HT-29 (cell line): Measurements from ENCODE around the gene DHRS11. TPM values are rescaled to one million over a fixed set of nuclear protein-coding genes. Genes with fewer than 3 reads are reported as not detected.

Experiments
- DNase-seq: peaks from one replicate; pipeline ENCODE4 v3.0.0-alpha.2; 2015; ENCODE audit warnings: low spot score
- total RNA-seq: library from RNA; depleted of rRNA; stranded (reverse); fragments of >200 nt; shearing (Covaris generic); gene quantifications from 2 replicates; pipeline ENCODE4 v1.2.3, GENCODE V29; 2014; rRNA removed

Gene DHRS11
- 124 TPM in 2 replicates for total RNA-seq

GRCh38 chr17:36591434-36592315 is at the start of gene DHRS11:
DHRS11 (plus strand) TSS chr17:36591879; CDS start chr17:36592010, 131 bp downstream.
- peak; percentile 89 for DNase-seq

GRCh38 chr17:36542755-36543154 is 48.9 kb upstream of the DHRS11 start:
- no peak for DNase-seq

DNA sequence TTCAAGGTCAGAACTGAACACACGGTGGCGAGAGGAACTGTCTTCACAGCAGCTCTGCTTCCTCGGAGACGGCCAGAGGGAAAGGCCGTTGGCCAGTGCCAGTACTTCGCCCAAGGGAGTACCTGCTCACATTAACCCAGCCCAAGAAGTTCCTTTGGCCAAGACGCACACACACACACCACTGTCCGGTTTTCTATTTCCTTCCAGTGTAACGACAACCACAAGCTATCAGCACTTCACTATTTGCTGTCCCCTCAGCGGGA is 47.7 kb upstream of the DHRS11 start:
- no peak for DNase-seq

DNA sequence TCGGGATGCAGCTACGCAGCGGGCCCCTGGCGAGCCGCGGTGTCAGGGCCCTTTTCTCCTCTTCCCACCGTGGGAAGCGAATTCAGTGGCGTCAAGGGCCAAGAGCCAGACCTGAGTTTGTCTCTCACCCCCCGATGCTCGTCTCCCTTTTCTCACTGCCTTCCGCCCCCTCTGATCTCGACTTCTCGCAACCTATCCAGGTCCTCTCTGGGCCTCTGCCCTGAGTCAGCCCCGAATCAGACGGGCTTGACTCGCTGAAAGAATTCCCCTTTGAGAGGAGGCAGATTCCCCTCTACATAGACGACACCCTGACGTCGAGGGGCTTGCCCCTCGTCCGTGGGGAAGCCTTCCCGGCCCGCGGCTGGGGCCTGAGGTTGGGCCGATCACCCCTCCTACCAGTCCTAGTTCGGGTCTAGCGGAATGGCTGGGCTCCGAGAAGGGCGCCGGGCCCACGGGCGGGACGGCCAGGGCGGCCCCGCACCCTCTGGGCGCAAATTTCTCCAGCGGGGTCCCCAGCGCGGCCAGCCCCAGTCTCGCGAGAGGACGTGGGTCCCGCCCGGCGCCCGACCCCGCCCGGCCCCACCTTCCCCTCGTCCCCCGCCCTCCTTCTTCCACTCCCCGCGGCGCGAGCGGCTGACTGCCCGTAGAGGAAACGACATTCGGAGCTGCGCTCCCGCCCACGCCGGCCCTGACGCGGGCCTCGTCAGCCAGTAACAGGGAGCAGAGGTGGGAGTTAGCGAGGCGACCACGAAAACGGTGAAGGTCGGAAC is 47.2 kb upstream of the DHRS11 start, which contains the start of gene GGNBP2:
Gene GGNBP2, plus strand, starts transcription at position 613 of the 770 bp plus-strand sequence. CDS start 806 bp downstream, outside the sequence.
- DNase-seq = peak; percentile 98

- DNase-seq = no peak
Measured at GRCh38 chr17:36545077-36545464, 46.6 kb upstream of the DHRS11 start.

- peak; percentile 99 for DNase-seq
Measured at GRCh38 chr17:36545465-36546417, 45.9 kb upstream of the DHRS11 start.

- peak; percentile 55 for DNase-seq
Measured at GRCh38 chr17:36546418-36547093, 45.1 kb upstream of the DHRS11 start.

GRCh38 chr17:36547776-36548175 is 43.9 kb upstream of the DHRS11 start:
- DNase-seq = no peak

DNA sequence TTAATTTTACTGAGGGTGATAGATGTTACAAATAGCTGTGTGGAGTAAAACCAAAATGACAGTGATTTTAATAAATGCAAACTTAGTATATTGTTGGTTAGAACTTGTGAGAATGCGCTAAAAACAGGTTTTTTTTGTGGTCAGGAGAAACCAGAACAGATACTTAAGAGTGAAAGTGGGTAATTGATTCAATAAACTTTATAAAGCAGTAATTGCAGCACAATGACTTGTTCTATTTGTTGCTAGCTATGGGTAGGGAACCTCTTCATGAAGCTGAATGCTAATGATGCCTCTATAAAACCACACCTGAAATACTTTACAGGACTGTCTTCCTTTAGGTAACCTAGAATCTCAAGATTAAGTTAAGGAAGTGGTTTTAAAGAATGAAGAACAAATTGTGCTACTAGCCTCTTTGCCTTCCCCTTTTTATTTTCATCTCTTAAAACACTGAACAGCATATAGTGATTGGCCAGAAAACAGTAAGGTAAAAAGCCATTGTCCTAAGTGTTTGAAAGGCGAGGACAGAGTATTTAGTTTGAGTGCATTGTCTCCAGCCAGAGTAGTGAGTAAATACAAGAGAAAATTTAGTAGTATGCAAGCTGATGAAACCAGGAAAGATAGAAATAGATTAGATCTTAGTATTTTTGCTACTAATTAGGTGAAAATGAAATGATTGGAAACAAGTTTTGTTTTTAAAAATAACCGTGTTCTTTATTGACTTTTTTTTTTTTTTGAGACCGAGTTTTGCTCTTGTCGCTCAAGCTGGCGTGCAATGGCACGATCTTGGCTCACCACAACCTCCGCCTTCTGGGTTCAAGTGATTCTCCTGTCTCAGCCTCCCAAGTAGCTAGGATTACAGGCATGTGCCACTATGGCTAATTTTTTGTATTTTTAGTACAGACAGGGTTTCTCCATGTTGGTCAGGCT is 40.9 kb upstream of the DHRS11 start:
- no peak for DNase-seq

GRCh38 chr17:36553459-36553858 is 38.2 kb upstream of the DHRS11 start:
- no peak for DNase-seq

DNA sequence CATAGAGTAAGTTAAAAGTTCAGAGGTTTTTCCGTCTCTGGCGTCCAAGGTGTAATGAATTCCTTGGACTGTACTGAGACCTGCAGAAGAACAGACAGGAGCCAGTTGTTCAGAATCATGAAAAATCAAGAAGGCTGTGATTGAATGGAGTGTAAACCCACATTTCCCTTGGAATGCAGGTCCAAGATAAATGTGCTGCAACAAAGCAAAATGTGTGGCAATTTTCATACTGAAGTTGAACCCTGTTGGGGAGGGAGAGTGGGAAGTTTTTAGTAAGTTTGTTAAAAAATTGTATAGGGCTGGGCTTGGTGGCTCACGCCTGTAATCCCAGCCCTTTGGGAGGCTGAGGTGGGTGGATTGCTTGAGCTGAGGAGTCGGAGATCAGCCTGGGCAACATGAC is 25.6 kb upstream of the DHRS11 start:
- DNase-seq = no peak

DNA sequence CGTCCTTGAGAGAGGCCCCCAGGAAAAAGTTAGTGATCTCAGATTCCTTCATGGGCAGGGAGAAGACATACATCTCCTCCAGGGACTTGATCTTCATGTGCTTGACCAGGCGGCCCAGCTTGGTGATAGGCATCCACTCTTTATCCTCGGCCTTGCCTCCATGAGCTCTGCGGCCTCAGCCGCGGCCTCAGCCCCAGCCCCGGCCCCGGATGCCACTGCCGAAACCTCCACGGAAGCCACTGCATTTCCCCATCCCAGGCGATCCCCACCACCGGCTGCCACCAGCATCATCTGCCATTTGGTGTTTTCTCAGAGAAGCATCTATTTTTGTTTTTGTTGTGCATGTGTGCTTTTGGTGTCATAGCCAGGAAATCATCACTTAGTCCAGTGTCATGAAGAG is 16.7 kb upstream of the DHRS11 start:
- no peak for DNase-seq

DNA sequence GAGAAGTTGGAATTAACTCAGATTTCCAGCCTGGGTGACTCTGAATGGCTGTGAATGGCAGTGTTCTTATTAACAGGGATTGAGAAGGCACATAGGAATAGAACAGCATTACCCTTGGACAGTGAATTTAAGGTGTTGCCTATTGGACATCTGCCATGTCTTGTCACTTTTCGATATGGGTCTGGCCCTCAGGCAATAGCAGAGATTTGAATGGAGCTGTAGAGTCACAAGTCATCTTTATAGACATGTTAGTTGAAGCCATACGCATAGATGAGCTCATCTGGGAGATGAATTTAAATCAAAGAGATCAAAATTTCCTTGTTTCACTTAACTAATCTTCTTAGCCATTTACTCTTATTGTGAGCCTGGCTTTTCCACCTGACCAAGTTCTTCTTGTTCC is 14.9 kb upstream of the DHRS11 start:
- DNase-seq = no peak

- DNase-seq = no peak
Measured at GRCh38 chr17:36578671-36579070, 13.0 kb upstream of the DHRS11 start.

DNA sequence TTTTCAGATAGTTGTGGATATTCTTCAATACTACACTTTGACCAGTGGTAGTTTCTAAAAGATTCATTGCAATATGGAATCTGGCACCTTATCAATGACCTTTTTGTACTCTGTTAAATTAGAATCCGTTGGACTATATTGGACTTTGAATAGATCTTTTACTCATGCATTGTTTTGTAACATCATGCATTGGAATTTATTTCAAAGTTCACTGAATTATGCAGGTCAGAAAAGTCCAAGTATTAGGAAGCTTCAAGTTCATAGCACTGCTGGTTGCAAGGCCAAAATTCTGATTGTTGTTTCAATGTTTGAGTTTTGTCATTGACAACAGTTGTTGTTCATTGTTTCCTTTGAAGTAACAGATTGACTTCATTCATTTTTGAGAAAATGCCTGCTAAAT is 7.9 kb upstream of the DHRS11 start:
- no peak for DNase-seq

DNA sequence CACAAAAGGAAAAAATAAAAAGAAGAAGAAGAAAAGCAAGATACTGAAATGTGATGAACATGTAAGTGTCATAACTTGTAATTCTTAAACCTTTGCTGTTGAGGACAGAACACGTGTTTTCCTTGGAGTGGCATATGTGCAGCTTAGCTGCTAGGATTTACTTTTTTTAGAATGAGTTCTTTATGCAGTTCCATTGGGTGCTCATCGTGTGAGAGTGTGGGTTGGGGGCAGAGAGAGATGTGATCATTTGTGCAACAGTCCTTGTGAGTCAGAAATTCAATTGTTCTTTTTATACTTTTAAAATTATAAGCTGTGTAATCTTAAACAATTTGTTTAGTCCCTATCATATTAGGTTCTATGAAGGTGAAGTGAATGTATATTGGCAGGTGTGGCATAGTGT is 5.5 kb upstream of the DHRS11 start:
- DNase-seq = no peak

GRCh38 chr17:36590082-36590481 is 1.6 kb upstream of the DHRS11 start:
- no peak for DNase-seq

- no peak for DNase-seq
Measured at GRCh38 chr17:36592316-36592715, 637 bp downstream of the DHRS11 start.

GRCh38 chr17:36592716-36593321 is 1.1 kb downstream of the DHRS11 start:
- peak; percentile 60 for DNase-seq
